Retinal pigment epithelial cell (primary cell): ENCODE results near the gene ZNF195.

Source experiments
- DNase-seq: peaks from one replicate; pipeline ENCODE4 v3.0.0-alpha.2; 2010; ENCODE audit warnings: low read depth
- H3K4me3 ChIP-seq: 2 replicates; pipeline ENCODE4 v1.5.1; 2011; ENCODE audit warnings: mild to moderate bottlenecking, low read length, control low read depth, moderate library complexity
- TF ChIP-seq, protein P1 (sequence below): conservative IDR thresholded peaks from 2 replicates; pipeline ENCODE4 v1.5.1; 2011; ENCODE audit warnings: low read depth, low read length, control low read depth, inconsistent platforms

The ZNF195 gene

DNA sequence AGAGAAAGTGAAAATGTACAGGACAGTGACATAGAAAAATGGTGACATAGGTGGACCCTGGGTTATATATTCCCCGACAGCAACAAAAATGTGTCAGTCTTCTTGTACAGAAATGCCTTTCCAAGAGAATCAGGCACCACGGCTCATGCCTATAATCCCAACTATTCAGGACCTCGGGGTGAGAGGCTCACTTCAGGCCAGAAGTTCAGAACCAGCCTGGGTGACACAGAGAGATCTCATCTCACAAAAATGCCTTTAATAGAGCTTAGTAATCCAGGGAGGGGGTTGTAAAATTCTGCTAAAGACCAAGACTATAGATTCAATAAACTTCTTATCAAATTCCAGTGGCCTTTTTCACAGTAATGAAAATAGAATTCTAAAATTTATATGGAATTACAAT lies 10.7 kb downstream of the ZNF195 start:
- no peak for DNase-seq
- TF ChIP-seq, protein P1, sequence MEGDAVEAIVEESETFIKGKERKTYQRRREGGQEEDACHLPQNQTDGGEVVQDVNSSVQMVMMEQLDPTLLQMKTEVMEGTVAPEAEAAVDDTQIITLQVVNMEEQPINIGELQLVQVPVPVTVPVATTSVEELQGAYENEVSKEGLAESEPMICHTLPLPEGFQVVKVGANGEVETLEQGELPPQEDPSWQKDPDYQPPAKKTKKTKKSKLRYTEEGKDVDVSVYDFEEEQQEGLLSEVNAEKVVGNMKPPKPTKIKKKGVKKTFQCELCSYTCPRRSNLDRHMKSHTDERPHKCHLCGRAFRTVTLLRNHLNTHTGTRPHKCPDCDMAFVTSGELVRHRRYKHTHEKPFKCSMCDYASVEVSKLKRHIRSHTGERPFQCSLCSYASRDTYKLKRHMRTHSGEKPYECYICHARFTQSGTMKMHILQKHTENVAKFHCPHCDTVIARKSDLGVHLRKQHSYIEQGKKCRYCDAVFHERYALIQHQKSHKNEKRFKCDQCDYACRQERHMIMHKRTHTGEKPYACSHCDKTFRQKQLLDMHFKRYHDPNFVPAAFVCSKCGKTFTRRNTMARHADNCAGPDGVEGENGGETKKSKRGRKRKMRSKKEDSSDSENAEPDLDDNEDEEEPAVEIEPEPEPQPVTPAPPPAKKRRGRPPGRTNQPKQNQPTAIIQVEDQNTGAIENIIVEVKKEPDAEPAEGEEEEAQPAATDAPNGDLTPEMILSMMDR = no peak
- H3K4me3 ChIP-seq = no peak overlapping the region

GRCh38 chr11:3367221-3367620 lies 11.7 kb downstream of the ZNF195 start:
- TF ChIP-seq, protein P1 = no peak
- DNase-seq = no peak
- H3K4me3 ChIP-seq = no peak overlapping the region

DNA sequence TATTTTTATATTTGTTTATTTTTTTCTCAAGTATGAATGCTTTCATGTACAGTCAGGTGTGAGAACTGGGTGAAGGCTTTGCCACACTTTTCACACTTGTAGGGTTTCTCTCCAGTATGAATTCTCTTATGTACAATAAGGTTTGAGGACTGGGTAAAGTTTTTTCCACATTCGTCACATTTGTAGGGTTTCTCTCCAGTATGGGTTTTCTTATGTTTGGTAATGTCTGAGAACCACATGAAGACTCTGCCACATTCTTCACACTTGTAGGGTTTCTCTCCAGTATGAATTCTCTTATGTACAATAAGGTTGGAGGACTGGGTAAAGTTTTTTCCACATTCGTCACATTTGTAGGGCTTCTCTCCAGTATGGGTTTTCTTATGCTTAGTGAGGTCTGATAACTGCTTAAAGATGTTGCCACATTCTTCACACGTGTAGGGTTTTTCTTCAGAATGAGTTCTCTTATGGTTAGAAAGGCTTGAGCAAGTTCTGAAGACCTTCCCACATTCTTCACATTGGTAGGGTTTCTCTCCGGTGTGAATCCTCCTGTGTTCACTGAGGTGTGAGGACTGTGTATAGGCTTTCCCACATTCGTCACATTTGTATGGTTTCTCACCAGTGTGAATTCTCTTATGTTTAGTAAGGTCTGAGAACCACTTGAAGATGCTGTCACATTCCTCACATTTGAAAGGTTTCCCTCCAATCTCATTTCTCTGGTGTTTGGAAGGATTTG lies 19.7 kb downstream of the ZNF195 start:
- TF ChIP-seq, protein P1 = no peak
- no peak overlapping the region for H3K4me3 ChIP-seq
- DNase-seq = no peak

GRCh38 chr11:3357994-3358676 lies 20.8 kb downstream of the ZNF195 start:
- H3K4me3 ChIP-seq = no peak overlapping the region
- DNase-seq = no peak
- TF ChIP-seq, protein P1 = no peak

DNA sequence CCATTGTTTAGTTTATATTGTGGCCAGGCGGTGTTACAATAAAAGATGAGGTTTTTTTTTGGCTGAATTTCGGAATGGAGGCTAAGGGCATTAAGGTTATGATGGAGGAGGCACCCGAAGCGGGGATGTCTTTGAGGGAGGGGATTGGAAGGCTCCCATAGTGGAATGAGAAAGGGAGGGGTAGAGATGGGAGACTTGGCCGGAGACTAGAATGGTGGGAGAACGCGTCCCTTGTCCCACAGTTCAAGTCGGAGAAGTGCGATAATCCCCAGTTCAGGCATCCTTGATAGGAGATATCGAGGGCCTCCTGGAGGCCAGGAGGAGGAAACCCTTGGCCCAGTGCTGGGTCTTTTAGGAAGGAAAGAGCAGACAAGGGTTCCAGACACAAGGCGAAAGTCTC lies 21.6 kb downstream of the ZNF195 start:
- no peak overlapping the region for H3K4me3 ChIP-seq
- TF ChIP-seq, protein P1 = no peak
- DNase-seq = no peak

DNA sequence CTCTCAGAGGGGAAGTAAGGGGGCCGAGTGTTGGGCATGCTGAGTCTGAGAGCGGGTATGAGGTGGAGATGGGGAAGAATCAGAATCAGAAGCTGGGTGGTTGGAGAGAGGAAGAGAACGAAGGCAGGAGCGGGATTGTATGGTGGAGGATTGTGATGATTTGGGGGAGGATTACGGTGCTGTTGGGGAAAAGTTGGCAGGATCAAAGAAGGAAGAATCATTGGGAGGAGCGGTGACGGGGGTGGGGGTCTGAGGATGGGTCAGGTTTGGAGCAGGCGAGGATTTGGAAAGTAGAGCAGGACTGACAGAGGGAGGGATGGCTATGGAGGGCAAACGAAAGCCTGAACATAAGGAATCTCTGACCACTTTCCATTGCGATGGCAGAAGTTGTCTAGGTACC lies 22.1 kb downstream of the ZNF195 start:
- no peak for DNase-seq
- H3K4me3 ChIP-seq = no peak overlapping the region
- TF ChIP-seq, protein P1 = no peak

DNA sequence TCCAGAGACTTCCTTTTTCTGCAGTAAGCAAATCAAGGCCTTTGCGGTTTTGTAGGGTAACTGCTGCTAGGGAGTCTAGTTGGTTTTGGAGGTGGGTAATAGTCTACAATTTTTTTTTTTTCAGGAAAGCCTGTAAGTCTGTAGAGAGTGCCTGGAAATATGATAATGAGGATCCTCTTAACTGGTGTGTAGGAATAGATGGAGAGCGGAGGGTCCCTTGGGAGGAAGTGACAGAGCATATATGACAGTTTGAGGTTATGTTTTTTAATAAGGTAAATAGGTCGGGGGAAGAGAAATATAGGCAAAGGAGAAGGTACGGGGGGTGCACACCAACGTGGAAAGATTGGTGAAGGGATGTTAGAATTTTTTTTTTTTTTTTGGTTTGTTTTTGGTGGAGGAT lies 25.9 kb downstream of the ZNF195 start:
- no peak overlapping the region for H3K4me3 ChIP-seq
- no peak for DNase-seq
- TF ChIP-seq, protein P1 = no peak
